Lower lobe of right lung (tissue), 2 donors: ENCODE data around the gene PDGFA. TPM values are rescaled to one million over a fixed set of nuclear protein-coding genes. Genes with fewer than 3 reads are reported as not detected.

Source experiments
- ATAC-seq, 2 donors: fragments of 200-7000 bp; cut with Tn5 transposase; one replicate each; pipeline ENCODE4 v1.9.1; 2020 to 2022; ENCODE audit warnings: mild to moderate bottlenecking in 2 of 2, moderate library complexity in 2 of 2
- DNase-seq: peaks from one replicate; pipeline ENCODE4 v3.0.0-alpha.2; 2020
- H3K27ac ChIP-seq: fragments of 200-600 bp; one replicate; pipeline ENCODE4 v1.8.0; 2022
- H3K27me3 ChIP-seq: fragments of 200-600 bp; one replicate; pipeline ENCODE4 v1.8.0; 2022; ENCODE audit warnings: low read depth
- H3K36me3 ChIP-seq: fragments of 200-600 bp; one replicate; pipeline ENCODE4 v1.8.0; 2022; ENCODE audit warnings: mild to moderate bottlenecking
- H3K4me1 ChIP-seq: fragments of 200-600 bp; one replicate; pipeline ENCODE4 v1.8.0; 2022
- H3K4me3 ChIP-seq: fragments of 200-600 bp; one replicate; pipeline ENCODE4 v1.8.0; 2022; ENCODE audit warnings: mild to moderate bottlenecking
- H3K9me3 ChIP-seq: fragments of 200-600 bp; one replicate; pipeline ENCODE4 v1.8.0; 2022
- intact Hi-C: fragments of 100-400 bp; cut with DNase I; formaldehyde crosslinking; loops from one replicate; pipeline ENCODE4 v1.11.0; 2022
- total RNA-seq: library from RNA; stranded (reverse); fragmentation: NEBNext Ultra II Directional; extraction: Animal tissue kit (Norgen Biotek cat#: 25700); gene quantifications from one replicate; pipeline ENCODE4 v1.2.1, GENCODE V29; 2021
- TF ChIP-seq, protein P1 (sequence below): fragments of 200-600 bp; IDR thresholded peaks from one replicate; pipeline ENCODE4 v1.8.0; 2022; ENCODE audit warnings: antibody characterized with exemption, mild to moderate bottlenecking
- donor health status: DM: no; HTN: yes; CAD: no; lungs with severe emphysema.

The PDGFA gene
- total RNA-seq, 1 donor from 2014 or later, result 27.1 TPM

DNA sequence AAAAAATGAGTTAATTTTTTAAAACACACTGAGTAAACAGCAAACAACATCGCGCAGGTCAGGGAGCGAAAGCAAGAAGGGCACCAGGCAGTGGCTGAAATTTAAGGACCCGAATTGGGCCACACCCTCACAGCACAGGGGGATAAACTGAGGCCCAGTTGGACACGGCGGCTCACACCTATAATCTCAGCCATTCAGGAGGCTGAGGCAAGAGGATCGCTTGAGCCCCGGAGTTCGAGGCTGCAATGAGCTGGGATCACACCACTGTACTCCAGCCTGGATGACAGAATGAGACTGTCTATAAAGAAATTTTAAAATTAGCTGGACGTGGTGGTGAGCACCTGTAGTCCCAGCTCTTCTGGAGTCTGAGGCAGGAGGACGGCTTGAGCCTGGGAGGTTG lies 69.6 kb downstream of the PDGFA start:
- no peaks in the 10 kb centered on the region for H3K36me3 ChIP-seq
- TF ChIP-seq, protein P1, sequence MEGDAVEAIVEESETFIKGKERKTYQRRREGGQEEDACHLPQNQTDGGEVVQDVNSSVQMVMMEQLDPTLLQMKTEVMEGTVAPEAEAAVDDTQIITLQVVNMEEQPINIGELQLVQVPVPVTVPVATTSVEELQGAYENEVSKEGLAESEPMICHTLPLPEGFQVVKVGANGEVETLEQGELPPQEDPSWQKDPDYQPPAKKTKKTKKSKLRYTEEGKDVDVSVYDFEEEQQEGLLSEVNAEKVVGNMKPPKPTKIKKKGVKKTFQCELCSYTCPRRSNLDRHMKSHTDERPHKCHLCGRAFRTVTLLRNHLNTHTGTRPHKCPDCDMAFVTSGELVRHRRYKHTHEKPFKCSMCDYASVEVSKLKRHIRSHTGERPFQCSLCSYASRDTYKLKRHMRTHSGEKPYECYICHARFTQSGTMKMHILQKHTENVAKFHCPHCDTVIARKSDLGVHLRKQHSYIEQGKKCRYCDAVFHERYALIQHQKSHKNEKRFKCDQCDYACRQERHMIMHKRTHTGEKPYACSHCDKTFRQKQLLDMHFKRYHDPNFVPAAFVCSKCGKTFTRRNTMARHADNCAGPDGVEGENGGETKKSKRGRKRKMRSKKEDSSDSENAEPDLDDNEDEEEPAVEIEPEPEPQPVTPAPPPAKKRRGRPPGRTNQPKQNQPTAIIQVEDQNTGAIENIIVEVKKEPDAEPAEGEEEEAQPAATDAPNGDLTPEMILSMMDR, result no peak
- peaks cover 20% of the 10 kb centered on the region for H3K27me3 ChIP-seq
- peak; percentile 2 for DNase-seq
- H3K4me1 ChIP-seq, result peaks cover 10% of the 10 kb centered on the region
- H3K9me3 ChIP-seq, result no peaks in the 10 kb centered on the region
- H3K4me3 ChIP-seq, result no peak overlapping the region
- intact Hi-C loops, result no loop called here
- ATAC-seq, result no peak
- no peak overlapping the region for H3K27ac ChIP-seq

DNA sequence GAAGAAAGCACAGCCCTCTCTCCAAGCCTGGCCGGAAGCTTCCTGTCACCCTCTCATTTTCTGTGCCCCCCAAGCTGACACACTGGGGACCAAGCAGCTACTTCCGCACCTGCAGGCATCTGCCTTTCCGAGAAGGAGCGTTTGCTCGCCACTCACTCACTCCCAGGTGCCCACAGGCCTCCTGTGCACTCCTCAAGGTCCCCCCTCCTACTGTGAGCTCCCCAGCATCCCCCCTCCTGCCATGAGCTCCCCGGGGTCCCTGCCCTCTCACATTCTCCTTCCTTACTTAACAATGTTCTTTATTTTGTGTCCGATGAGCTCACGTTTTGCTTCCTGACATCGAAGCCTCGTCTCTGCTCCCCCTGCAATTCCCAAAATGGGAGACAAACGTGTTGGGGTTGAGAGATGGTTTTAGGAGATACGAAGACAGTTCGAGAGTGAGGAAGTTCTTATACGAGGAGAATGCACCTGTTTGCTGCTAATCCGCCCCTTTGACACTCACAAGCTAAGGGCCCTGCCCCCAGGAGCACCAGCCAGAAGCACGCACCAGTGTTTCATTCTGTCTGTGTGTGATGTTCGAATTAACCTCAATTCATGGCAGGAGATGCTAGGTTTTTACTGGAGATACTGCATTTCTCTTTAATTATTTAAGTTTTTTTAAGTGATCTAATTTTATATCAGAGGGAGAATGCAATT lies 70.2 kb downstream of the PDGFA start:
- no peak overlapping the region for H3K4me3 ChIP-seq
- ATAC-seq (no peak), DNase-seq (peak; percentile 34)
- H3K27ac ChIP-seq, result no peak overlapping the region
- H3K27me3 ChIP-seq, result peaks cover 18% of the 10 kb centered on the region
- no peaks in the 10 kb centered on the region for H3K36me3 ChIP-seq
- TF ChIP-seq, protein P1, result no peak
- peaks cover 10% of the 10 kb centered on the region for H3K4me1 ChIP-seq
- intact Hi-C loops, result no loop called here
- H3K9me3 ChIP-seq, result no peaks in the 10 kb centered on the region

DNA sequence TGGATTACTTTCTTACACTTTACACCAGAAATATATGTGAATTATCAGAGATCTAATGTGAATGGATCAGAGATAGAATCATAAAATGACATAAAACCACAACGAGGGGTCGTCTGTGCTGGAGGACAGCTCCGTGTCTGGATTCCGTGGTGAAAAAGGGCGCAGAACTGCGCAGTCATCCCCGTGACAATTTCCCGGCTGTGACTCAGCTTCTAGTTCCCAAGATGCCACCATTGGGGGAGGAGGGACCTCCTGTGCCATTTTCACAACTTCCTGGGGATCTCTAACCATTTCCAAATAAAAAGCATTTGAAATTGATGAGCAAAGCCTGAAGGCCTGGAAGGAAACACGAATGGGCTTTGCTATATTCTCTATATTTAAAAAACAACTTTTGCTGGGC lies 72.1 kb downstream of the PDGFA start:
- intact Hi-C loops, result no loop called here
- ATAC-seq (no peak), DNase-seq (no peak)
- Histone ChIP-seq H3K4me3 (no peak overlapping the region), H3K27me3 (peaks cover 5% of the 10 kb centered on the region), H3K9me3 (no peaks in the 10 kb centered on the region), H3K27ac (no peak overlapping the region), H3K4me1 (peaks cover 5% of the 10 kb centered on the region), H3K36me3 (no peaks in the 10 kb centered on the region)
- TF ChIP-seq, protein P1, result no peak

Other genes with a start within 250 kb of the PDGFA start
- gene FOXL3, start 229.7 kb downstream of the PDGFA start, total RNA-seq, result not detected
- gene DNAAF5, start 206.9 kb upstream of the PDGFA start, total RNA-seq, result 22.4 TPM
- 16.8 TPM for gene PRKAR1B, start 207.4 kb upstream of the PDGFA start, total RNA-seq